GM13976 (cell line): ENCODE data around the gene CCN2.

ENCODE experiments used
- DNase-seq: peaks from one replicate; pipeline ENCODE4 v3.0.0; 2012; ENCODE audit warnings: low spot score
- in situ Hi-C: fragments of 300-500 bp; cut with MboI; formaldehyde crosslinking; loops from one replicate; pipeline ENCODE4 v1.12.0; 2022; ENCODE audit warnings: low sequenced_read_pairs, mixed read lengths, inconsistent platforms; ENCODE audit not compliant: unreplicated experiment
- TF ChIP-seq, protein P1 (sequence below): IDR thresholded peaks from 2 replicates; pipeline ENCODE4 v1.5.1; 2012; ENCODE audit warnings: borderline replicate concordance, mild to moderate bottlenecking; ENCODE audit not compliant: insufficient read depth; ENCODE audit errors: extremely low read depth, missing control alignments, control extremely low read depth

CCN2 gene

DNA sequence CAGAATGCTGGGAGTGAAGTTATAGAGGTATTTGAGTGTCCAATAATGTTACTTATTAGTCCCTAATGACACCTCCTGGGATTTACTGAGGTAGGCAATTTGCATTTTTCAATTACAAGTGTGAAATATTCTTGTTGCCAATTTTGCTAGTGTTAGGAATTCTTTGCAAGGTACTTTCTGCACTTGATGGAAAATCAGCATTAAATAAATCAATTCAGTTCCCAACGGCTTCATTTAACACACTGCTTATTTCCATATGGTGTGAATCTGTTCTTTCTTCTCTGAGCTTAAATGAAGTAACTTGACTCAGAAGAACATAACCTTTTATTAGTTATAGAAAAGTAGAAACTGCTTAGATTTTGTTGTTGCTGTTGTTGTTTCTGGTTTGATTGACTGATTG, 21.2 kb downstream of the CCN2 start:
- DNase-seq, result no peak
- TF ChIP-seq, protein P1, sequence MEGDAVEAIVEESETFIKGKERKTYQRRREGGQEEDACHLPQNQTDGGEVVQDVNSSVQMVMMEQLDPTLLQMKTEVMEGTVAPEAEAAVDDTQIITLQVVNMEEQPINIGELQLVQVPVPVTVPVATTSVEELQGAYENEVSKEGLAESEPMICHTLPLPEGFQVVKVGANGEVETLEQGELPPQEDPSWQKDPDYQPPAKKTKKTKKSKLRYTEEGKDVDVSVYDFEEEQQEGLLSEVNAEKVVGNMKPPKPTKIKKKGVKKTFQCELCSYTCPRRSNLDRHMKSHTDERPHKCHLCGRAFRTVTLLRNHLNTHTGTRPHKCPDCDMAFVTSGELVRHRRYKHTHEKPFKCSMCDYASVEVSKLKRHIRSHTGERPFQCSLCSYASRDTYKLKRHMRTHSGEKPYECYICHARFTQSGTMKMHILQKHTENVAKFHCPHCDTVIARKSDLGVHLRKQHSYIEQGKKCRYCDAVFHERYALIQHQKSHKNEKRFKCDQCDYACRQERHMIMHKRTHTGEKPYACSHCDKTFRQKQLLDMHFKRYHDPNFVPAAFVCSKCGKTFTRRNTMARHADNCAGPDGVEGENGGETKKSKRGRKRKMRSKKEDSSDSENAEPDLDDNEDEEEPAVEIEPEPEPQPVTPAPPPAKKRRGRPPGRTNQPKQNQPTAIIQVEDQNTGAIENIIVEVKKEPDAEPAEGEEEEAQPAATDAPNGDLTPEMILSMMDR, result no peak

DNA sequence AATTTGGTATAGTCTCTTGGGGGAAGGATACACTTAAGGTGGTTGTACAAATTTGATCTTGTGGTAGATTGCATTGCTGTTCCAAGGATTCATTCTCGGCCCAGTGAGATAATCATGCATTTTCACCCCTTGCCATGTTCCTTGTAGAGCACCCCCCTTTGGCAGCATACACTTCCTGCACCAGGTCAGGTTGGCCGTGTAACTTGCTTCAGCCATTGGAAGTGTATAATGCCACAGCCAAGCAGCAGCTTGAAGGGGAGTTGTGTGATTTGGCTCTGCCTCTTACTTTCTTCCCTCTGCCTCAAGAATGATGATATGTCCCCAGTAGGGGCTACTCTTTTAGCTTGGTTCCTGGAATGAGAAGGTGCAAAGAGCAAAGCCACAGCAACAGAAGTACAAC, 21.9 kb downstream of the CCN2 start:
- TF ChIP-seq, protein P1, result no peak
- in situ Hi-C loops, result no loop called here

More for the DNA sequence above, 21.2 kb downstream of the CCN2 start:
- in situ Hi-C loops, result no loop called here

DNA sequence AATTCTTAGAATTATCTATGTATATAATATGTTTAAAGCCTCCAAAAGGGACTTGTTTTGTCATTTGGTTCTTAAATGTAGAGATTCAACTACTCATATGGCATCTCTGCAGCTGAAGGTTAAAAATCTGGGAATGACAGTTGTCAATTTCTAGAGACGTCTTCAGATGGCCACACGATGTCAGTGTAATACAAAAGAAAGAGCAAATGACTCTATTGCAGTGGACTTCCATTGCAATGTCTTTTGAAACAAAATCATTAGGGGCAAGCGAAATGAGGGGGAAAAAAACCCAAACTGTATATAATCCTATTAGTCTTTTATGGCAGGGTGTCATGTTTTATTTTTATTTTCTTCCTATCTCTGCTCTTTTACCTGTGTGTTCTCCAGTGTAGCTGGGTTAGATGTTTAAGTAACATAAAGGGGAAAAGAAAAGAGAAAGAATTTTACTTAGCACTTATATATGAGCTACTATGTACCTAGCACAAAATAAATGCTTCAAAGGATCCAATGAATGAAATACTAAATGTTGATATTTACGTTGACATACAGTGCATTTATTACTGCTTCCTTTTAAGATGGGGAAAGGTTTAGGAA, 26.2 kb downstream of the CCN2 start:
- TF ChIP-seq, protein P1, result peak; percentile 20
- DNase-seq, result peak; percentile 42
- in situ Hi-C loops, result loop anchor here (25.0 kb wide), 1 partner anchor 287 kb away; no protein-coding TSS in a partner anchor

More for the DNA sequence above, 21.9 kb downstream of the CCN2 start:
- DNase-seq, result no peak

DNA sequence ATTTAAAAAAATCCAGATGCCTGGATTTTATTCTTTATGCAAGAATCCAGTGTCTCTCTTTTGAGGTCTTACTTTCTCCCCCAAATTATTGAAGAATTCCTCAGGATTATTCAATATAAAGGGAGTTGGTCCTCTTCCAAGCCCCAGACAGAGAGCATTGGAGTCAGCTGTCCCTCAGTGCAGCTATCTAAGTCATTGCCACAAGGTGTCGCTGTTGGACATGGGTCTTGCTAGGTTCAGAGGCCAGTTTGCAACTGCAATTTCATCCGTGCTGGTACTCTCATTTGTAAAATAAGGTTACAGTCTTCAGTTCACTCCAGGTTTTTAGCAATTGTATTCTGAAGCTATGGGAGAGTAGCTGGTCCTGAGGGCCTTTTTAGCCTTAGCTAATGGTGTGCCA, 27.8 kb downstream of the CCN2 start:
- in situ Hi-C loops, result loop anchor here (25.0 kb wide), 1 partner anchor 289 kb away; no protein-coding TSS in a partner anchor

DNA sequence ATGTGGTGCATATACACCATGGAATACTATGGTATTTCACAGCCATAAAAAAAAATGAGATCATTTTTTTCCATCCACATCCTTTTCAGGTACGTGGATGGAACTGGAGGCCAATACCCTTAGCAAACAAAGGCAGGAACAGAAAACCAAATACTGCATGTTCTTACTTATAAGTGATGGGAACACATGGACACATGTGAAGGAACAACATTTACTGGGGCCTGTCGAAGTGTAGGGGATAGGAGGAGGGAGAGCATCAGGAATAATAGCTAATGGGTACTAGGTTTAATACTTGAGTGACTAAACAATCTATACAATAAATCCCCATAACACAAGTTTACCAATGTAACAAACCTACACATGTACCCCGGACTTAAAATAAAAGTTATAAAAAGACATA, 30.5 kb downstream of the CCN2 start:
- TF ChIP-seq, protein P1, result no peak
- DNase-seq, result no peak
- in situ Hi-C loops, result loop anchor here (25.0 kb wide), 1 partner anchor 292 kb away; no protein-coding TSS in a partner anchor

More for the DNA sequence above, 27.8 kb downstream of the CCN2 start:
- peak; percentile 41 for DNase-seq
- TF ChIP-seq, protein P1, result peak; percentile 49

DNA sequence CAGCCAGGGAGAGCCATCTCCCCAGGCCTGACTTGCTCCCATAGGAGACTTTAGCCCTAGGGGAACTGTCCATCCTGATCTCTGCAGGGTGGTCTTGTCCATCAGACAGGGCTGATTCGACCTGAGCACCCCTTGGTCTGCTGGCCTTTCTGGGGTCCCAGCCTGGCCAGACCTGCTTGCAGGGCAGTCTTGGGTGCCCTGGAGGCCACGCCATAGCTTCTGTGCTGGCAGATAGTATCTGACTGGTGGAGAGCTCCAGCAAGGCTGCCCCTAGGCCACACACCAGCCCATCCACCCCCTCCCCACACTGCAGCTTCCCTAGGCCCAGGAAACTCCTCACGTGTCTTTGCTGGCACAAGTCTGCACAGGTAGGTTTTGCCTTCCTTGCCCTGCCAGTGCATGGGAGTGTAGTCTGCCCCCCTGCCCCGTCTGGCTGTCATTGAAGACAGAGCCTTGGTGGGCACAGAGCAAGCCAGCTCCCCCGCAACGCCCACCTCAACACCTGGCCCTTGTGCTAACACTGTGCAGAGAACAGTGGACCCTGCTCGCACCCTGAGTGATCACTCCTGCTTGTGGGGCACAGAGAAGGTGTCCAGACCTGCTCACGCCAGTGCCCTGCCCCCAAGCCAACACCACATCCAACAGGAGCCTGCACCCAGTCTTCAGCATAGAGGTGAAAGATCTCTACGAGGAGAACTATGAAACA, 32.4 kb downstream of the CCN2 start:
- in situ Hi-C loops, result loop anchor here (25.0 kb wide), 1 partner anchor 293 kb away; no protein-coding TSS in a partner anchor
- no peak for DNase-seq
- TF ChIP-seq, protein P1, result no peak
